NCI-H1417 treated with DMSO at 0.1 percent for 48 hours (cell line): ENCODE data around the gene AUTS2.

Source experiments
- DNase-seq: peaks from one replicate; lab custom pipeline; 2025; lab: John Stamatoyannopoulos, UW

Gene AUTS2

DNA sequence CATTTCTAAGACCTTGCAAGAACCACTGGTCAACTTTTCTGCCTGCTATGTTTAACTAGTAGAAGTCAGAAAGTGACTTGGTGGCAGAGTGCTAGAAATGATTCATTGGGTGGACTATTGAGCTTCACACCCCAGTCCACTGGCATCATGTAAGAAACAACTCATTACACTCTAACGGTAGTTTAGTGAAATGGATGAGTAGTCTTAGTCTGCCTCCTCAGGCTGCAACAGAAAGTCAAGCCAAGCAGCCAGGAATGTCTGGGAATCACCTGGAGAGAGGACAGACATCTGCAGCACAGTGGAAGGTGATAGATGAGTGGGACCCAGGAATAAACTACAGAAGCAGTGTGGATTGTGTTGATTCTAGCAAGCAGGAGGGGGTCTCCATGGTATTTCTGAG lies 125.4 kb downstream of the AUTS2 start:
- DNase-seq, result no peak

DNA sequence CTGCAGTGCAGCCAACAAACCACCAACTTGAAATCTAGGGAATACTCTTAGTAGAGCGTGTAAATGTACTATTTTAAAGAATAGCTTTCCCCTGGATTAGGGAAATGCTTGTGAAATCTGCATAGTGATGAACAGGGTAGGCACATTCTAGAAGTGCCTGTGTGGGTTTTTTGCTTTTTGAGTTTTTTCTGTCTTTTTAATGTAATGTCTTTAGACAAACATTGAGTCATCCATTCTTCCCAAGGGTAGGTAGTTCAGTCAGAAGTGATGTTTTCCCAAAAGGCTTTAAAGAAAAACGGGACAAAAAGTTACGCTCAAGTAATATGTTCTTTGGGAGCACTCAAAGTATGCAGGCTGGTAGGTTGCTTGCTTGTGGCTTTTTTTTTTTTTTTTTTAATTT lies 130.0 kb downstream of the AUTS2 start:
- DNase-seq, result no peak

DNA sequence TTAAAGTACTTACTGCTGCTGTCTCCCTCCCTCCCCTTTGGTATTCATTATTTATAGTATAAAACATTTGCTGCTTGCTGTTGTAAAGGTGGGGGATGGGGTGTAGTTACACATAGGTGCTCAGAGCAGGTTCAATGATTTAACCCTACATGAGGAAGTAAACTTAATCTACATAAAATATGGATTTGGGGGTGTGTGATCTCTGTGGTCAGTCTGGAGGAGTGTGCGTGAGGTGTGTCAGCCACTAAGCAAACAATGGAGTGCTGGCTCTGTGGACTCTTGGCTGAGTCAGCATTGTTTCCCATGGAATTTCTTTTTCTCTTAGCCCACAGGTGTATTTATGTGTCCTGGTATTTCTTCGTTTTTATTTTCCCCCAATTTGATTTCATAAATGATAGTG lies 133.9 kb downstream of the AUTS2 start:
- no peak for DNase-seq

DNA sequence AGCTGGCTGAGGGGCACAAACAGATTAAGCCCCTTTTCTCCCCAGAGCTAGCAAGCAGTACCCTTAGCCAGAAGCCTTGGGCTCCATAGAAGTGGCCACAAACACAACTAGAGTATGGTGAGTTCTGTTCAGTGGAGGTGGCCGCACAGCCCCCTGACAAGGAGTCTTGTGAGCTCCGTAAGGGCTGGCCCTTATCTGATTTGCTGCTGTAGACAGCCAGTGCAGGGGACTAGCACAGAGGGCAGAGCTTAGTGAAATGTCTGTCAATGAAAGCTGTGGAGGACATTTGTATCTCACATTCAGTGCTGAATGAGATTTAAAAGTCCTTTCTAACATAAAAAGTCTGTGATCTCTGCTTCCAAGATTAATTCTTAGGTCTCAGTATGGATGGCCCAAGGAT lies 137.3 kb downstream of the AUTS2 start:
- DNase-seq, result no peak

DNA sequence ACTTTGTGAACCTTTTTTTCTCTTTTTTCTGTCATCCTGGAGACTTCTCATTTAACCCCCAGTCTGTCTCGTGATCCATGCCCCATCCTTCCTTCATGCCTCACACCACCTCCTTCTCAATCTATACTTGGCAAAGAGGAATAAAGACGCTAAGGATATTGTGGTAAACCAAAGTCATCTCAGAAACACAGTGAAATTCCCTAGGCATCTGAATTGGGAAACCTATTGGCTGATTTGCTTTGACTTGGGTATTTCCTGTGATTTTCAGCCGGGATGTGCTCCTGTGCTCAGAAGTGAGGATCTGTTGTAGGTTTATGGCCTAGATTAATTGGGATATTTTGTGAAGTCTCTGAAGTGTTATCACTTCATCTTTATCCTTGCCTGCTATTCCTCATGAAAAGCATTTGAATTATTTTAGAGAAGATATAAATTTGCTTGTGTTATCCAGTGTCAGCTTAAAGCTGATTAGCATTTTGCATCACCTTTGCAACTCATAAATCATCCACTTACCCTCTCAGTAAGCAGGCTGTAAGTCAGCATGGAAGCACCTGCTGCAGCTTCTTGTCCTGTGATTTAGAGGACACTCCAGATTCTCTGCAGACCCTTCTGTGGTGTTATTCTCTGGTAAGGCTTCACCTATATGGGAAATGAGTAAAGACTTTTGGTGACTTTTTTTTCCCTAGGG lies 138.0 kb downstream of the AUTS2 start:
- DNase-seq, result peak; percentile 34

DNA sequence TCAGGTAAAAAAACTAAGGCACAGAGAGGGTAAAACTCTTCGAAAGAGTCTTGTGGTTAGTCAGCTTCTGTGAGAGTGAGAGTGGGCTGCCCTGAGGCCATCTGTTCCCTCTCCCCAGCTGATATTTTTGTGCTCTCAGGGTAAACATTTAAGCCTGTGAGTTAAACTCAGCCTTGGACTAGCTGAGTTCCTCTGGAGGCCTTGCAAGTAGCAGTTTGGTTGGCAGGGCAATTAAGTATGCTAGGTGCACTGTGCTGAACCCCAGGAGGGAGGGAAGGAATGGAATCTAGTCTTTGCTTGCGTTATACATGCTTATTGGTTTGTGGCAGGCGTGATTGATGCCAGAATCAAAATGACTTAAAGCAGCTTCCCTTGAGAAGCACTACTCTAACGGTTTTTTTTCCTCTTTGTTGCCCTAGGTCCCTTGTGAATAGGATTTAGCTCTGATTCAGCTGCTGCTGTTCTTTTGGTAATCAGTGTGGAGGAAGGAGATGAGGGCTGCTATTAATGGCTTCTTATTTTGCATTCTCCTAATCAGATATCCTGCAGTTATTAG lies 140.2 kb downstream of the AUTS2 start:
- no peak for DNase-seq

DNA sequence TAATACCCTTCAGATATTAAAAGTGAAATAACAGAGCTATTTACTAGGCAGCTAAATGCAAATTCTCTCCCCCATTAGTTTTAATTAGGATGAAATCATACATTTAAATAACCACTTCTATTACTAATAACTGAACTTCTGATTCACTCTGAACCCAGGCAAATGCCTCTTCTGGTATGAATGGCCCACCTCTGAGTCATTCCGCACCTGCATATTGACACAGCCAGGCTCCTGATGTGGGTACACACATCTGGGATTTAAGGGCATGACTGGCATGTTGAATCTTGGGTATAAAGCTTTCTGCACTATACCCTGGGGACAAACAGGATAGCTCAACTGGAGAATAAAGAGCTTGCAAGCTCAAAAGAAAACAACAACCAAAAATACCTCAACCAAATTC lies 140.9 kb downstream of the AUTS2 start:
- no peak for DNase-seq

DNA sequence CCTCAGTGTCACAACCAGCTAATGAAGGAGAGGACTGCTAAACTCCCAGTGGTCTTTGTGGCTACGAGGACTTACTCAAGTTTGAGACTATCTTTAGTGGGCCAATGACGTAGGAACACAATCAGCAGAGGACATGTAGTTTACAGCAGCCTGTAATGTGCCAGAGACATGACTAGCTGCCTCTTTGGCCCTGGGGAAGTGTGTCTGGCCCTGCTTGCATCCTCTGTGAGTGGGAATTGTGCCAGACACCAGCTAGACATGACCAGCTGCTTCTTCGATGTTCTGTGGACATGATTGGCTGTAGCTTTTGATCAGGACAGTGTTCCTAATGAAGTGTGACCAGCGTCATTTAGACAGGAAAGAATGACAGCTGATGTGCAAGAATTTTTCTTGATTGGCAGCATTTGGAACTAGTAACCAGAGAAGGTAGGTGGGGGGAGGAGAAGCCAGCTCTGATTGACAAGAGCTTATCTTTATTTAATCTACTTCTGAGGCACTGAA lies 141.7 kb downstream of the AUTS2 start:
- DNase-seq, result no peak

DNA sequence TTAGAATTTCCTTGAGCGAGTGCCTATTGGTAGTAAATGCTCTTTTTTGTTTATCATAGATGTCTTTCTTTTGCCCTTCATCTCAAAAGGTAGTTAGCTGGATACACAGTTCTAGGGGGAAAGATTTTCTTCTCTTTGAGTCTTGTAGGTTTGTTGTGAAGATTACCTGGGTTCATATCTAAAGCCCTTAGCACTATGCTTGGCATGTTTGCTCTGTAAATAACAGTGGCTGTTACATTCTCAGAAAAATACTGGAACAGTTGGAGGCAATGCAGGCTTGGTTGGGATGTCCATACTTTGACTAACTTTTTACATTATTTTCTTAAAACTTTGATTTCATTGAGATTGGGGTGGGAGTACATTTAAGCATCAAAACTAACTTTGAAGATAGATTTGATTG lies 144.0 kb downstream of the AUTS2 start:
- DNase-seq, result no peak

DNA sequence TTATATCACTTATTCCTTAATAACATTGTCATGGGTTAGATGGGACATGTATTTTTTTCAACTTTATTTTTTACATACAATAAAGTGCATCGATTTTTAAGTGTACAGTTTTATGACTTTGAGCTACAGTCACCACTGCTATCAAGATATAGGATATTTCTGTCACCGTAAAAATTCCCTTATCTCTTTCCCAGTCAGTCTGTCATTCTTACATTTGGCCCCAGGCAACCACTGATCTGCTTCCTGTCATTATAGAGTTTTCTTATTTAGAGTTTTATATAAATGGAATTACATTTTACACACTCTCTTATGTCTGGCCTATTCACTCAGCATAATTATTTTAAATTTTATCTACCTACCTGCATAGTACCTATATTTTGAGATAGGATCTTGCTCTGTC lies 145.2 kb downstream of the AUTS2 start:
- DNase-seq, result no peak

DNA sequence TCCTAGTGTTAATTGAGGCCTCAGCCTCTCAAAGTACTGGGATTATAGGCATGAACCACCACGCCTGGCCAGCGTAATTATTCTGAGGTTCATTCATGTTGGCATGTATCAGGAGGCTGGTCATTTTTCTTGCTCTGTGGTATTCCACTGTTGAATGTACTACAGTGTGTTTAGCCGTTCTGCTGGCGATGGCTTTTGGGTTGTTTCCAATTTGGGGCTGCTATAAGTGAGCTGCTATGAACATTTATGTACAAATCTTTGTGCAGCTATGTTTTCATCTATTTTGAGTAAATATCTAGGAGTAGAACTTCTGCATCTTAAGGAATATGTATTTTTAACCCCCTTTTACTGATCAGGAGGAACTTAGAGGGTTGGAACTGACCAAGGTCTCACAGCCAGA lies 145.8 kb downstream of the AUTS2 start:
- DNase-seq, result no peak

DNA sequence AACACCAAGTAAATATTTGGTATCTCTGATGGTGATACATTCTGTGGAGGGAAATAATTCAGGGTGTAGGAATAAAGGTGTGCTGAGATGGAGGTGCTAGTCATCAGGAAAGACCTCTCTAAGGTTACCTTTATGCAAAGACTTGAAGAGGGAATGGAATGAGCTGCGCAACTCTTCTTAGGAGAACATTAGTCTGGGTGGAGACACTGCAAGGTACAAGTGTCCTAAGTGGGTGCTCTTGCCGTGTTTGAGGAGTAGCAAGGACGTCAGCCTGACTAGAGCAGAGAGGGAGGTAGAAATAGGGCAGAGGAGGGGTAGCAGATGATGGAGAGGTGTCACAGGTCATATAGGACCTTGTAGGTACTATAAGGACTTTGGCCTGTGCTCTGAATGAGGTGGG lies 148.1 kb downstream of the AUTS2 start:
- DNase-seq, result no peak

DNA sequence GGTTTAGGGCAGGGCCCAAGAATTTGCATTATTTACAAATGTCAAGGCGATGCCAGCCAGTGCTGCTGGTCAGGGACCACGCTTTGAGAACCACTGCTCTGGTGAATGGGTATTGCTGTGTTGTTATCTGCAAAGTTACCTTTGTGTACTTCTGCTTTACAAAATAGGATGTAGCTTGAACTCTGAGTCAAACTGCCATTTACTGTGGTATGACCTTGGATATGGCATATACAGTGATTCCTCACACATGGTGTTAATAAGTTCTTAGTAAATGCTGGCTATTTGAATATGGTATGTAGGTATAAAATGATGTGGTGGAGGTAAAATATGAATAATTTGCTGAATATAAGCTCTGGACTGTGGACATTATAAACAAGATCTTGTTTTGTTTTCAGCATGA lies 148.9 kb downstream of the AUTS2 start:
- no peak for DNase-seq

DNA sequence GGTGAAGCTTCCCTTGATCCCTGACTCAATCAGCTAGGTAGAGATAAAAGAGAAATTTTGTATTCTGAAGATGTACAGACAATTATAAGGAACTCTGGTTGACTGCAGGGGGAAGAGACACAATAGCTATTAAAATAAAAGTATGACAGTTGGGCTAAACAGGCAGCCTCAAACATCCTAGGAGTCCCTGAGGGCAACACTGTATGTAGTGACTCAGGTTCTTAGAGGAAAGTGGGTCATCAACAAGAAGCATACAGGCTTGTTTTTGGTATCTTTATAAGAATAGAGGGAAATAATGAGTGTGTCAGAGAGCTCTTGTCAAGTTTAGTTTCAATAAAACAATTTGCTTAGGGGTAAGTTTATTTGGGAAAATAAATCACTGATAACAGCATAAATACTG lies 150.3 kb downstream of the AUTS2 start:
- no peak for DNase-seq

DNA sequence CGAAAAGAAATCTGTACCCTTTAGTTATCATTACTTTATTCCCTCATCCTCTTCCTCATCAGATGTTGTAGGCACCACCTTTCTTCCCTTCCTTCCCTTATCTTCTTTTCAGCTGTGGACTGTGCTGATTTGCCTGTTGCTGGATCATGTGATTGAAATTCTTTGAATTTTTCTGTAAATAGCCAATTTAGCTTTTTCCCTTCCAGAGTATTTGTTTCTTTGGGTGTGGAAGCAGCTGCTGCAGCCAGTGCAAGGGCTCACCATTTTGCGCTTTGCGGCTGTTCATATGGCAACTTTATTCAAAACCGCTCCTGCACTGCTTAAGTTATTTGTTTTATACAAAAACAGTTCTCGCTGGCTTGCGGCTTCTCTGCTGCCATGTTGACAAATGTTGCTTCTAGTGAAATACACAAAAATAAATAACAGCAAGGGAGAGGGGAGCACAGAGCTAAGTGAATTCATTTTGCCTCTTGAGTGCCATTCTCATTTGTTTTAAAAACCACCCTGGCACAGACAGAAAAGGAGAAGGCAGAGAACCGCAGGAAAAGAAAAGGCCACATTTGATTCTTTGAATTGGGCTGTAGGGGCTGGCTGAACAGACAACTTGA lies 151.2 kb downstream of the AUTS2 start:
- no peak for DNase-seq

DNA sequence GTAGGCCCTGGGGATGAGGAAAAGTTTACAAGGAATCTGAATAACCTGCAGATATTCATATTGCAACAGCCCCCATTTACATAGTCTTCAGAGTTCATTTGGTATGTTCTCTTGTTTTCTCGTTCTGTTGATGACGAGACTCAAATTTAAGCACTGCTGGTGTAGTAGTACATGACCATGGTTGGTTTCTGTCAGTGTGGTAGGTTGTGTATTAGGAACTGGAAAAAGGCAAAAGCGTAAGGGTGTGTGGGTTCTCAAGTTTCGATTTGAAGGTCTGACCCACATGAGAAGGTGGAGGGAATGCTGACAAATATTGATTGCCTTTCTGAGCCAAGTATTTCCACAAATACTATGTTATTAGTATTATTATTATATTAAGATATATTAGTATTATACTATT lies 151.7 kb downstream of the AUTS2 start:
- DNase-seq, result no peak

DNA sequence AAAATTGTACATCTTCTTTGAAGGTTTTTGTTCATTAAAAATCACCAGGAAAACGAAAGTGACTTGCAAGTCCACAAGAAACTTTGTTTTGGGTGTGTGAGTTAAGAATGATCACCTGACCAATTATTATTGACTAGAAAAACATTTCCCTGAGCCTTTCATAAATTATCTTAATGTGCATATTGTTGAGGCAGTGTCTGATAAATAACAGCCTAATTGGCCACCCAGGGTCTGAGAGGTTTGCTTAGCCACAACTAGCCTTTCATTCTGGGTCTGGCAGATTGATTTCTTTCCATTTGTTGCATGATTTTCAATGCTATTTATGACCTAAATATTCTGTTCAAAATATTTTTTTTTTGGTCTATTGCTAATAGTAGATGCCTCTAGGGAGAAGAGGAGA lies 152.8 kb downstream of the AUTS2 start:
- no peak for DNase-seq

DNA sequence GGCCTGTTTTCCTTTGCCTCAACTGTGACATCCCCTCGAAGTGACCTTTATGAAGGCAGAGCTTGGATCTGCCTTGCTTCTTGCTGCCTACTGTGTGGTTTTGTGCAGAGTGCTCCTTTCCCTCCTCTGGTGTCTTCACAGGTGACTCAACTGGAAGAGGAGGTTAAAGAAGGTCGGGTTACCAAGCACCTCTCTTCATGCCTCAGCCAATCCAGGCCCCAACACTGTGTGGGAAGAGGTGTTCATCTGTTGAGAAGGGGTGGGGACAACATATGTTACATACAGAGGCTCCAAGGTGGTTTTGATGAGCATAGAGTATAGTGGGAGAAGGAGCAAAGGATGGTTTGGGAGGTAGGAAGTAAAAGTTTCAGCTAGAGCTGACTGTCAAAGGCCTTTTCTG lies 155.7 kb downstream of the AUTS2 start:
- no peak for DNase-seq

DNA sequence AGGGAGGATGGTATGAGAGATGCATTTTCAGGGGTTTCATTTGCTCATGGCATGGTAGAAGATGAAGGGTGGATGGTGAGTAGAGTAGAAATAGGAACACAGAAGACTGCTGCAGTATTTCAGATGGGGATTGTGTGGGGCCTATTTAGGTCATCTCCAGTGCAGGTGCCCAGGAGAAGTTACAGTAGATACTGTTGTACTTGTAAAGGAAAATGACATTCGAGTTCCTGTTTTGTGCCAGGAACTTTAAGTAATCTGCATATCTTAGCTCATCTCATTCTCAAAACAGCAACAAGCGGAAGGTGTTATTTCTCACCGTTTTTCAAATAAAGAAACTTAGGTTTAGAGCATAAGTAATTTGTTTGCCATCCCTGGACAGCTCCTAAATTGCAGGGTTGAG lies 156.2 kb downstream of the AUTS2 start:
- no peak for DNase-seq

DNA sequence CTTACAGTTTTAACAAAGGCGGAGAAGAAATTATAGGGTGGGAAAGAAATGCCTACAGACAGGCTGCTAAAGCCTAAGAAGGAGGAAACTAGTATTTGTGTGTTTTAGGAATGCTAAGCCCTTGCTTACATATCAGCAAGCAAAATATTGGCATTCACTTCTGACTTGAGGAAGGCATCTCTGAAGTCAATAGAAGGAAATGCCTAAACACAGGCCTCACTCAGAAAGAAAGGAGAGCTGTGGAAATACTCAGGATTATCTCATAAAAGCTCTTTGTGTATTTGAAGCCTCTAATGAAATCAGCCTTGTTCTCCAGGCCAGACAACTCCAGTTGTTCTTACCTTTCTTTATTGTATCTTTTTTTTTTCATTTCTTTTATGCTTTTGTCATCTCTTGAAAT lies 158.0 kb downstream of the AUTS2 start:
- DNase-seq, result no peak

DNA sequence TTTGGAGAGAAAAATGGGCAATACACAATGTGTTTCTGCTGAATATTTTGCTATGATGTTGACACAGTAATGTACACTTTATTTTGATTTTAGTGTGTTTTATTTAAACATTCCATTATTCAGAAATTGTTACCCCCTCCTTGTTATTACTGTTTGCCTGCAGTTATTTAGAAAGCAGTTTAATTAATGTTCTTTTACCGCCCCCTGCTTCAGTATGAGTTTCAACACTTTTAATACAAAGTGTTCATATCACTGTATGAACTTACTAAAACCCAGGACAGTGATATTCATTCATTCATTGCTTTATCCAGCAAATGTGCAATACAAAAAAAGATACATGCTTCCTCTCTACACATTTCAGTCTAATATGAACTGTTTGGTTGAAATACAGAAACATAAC lies 159.3 kb downstream of the AUTS2 start:
- DNase-seq, result no peak

DNA sequence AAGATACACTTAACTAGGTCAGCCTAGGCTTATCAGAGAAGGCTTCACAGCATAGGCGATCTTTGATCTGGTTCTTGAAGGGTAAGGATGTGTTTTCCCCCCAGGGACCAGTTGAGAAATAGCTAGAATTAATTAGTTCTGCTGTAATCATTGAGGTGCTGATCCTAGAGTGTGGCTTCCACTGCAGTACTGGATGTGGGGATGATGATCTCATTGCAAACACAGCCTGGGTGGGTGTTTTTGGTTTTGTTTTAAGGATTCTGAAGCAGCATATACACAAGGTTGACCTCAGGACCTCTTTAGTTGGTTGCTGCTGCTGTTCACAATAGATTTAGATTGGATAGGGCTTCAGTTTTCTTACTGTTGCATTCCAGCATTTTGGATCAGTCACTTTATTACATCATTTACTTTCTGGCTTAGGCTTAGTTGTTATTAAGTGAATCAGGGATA lies 159.7 kb downstream of the AUTS2 start:
- DNase-seq, result no peak

DNA sequence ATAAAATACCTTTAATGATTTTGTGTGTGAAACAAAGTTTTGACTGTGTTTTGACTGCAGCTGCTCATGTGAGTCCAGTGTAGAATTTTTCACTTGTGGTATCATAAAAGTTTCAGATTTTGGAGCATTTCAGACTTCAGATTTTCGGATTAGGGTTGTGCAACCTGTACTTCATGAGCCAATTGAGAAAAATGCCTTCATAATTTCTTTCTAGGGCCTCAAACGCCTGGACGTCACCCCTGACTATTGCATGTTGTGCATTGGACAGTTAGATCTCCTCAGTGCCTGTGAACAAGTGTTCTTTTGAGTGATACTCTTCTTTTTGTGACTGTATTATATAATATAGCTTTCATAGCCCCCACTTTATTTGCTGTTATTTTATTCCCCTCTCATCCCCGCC lies 161.1 kb downstream of the AUTS2 start:
- no peak for DNase-seq
